IPS-20b (cell line): ENCODE data around the gene CAPN9.
"Not testable (repeated sequence)": the region's sequence is repeated elsewhere in the genome, so short reads cannot be mapped to it uniquely, and the experiment has no call there.

Source experiments
- H3K27ac ChIP-seq: one replicate; pipeline ENCODE4 v1.5.1; 2013; ENCODE audit warnings: low read length
- H3K27me3 ChIP-seq: 2 replicates; pipeline ENCODE4 v1.6.1; 2013; ENCODE audit warnings: mild to moderate bottlenecking, low read length, inconsistent platforms; ENCODE audit not compliant: insufficient read depth
- H3K36me3 ChIP-seq: 2 replicates; pipeline ENCODE4 v1.6.1; 2013; ENCODE audit warnings: low read depth, mild to moderate bottlenecking, inconsistent platforms, low read length, moderate library complexity; ENCODE audit not compliant: insufficient read depth
- H3K4me1 ChIP-seq: 2 replicates; pipeline ENCODE4 v1.6.1; 2013; ENCODE audit warnings: mild to moderate bottlenecking, control low read depth, inconsistent platforms, low read length, moderate library complexity; ENCODE audit not compliant: insufficient read depth
- H3K4me3 ChIP-seq: 2 replicates; pipeline ENCODE4 v1.5.1; 2013; ENCODE audit warnings: mild to moderate bottlenecking, low read length, inconsistent platforms
- H3K9ac ChIP-seq: 2 replicates; pipeline ENCODE4 v1.6.1; 2013; ENCODE audit warnings: low read depth, mild to moderate bottlenecking, inconsistent platforms, low read length, moderate library complexity
- H3K9me3 ChIP-seq: 2 replicates; pipeline ENCODE4 v1.6.1; 2013; ENCODE audit warnings: mild to moderate bottlenecking, low read depth, low read length, inconsistent platforms; ENCODE audit not compliant: insufficient read depth

Gene CAPN9

DNA sequence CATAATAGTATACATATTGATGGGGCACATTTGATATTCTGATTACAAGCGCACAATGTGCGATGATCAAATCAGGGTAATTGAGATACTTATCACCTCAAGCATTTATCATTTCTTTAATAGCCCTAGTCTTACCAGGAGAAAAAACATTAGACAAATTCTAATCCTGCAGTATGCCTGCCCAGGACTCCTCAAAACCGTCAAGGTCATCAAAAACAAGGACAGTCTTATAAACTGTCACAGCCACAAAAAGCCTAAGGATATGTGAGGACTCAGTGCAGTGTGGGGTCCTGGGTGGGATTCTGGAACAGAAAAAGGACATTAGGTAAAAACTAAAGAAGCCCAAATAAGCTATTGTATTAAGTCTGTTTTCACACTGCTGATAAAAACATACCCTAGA is 19.1 kb downstream of the CAPN9 start:
- no peaks in the 10 kb centered on the region for H3K9me3 ChIP-seq
- H3K9ac ChIP-seq, result no peak overlapping the region
- no peaks in the 10 kb centered on the region for H3K27me3 ChIP-seq
- H3K36me3 ChIP-seq, result no peaks in the 10 kb centered on the region
- H3K27ac ChIP-seq, result no peak overlapping the region
- no peaks in the 10 kb centered on the region for H3K4me1 ChIP-seq
- H3K4me3 ChIP-seq, result no peak overlapping the region

- not testable (repeated sequence) for H3K4me1 ChIP-seq, H3K9me3 ChIP-seq, H3K4me3 ChIP-seq, H3K27ac ChIP-seq, H3K36me3 ChIP-seq, H3K9ac ChIP-seq, H3K27me3 ChIP-seq
Observed at GRCh38 chr1:230767859-230768612, 20.8 kb downstream of the CAPN9 start.

DNA sequence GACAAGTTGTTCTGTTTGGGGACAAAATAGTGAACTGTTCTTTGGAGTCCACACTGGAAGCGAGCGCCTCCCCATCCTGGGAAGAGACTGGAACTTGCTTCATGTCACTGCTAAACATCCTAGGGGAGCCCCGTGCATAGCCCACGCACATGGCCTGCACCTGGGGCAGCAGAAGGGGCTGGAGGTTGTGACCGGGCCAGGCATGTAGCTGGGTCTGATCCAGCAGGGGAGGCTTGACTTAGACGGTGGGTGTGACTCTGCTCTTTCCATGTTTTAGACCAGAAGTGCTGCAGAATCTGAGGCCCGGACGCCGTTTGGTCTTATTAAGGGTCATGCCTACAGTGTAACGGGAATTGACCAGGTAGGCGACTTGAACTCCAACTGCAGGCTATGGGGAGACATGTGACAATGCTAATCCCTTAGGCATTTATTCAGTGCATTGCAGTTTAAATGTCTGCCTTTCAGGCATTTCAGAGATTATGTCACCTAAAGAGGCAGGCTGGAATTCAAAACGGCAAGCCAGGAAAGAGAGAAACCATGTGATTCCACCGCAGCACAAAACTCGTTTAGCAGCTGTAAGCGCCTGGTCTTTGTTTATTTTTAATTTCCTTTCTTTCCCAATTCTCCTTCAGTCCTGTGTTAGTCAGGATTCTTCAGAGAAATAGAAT is 21.8 kb downstream of the CAPN9 start:
- H3K36me3 ChIP-seq, result no peaks in the 10 kb centered on the region
- H3K27ac ChIP-seq, result no peak overlapping the region
- H3K4me1 ChIP-seq, result no peaks in the 10 kb centered on the region
- H3K9me3 ChIP-seq, result no peaks in the 10 kb centered on the region
- H3K9ac ChIP-seq, result no peak overlapping the region
- no peaks in the 10 kb centered on the region for H3K27me3 ChIP-seq
- H3K4me3 ChIP-seq, result no peak overlapping the region

DNA sequence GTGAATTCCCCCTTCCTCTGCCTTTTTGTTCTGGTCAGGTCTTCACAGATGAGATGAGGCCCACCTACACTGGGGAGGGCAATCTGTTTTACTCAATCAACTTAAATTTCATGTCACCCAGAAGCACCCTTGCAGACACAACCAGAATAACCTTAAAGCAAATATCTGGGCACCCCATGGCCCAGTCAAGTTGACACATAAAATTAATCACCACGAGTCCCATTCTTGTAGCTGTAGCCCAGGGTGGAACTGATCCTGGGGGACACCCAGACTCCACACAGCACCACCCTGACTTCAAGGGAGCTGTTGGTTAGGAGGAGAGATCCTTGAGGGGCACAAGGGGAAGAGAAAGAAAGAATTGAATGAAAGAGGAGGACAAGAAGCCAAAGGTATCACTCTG is 23.1 kb downstream of the CAPN9 start:
- Histone ChIP-seq H3K4me3 (no peak overlapping the region), H3K4me1 (no peaks in the 10 kb centered on the region), H3K36me3 (no peaks in the 10 kb centered on the region), H3K27me3 (no peaks in the 10 kb centered on the region; the same call in 1 of the 2 replicates), H3K9me3 (no peaks in the 10 kb centered on the region), H3K27ac (no peak overlapping the region), H3K9ac (no peak overlapping the region)

- Histone ChIP-seq H3K9me3 (no peaks in the 10 kb centered on the region), H3K36me3 (no peaks in the 10 kb centered on the region), H3K27me3 (peaks cover 2% of the 10 kb centered on the region; the same call in 1 of the 2 replicates), H3K4me3 (no peak overlapping the region), H3K27ac (no peak overlapping the region), H3K9ac (no peak overlapping the region), H3K4me1 (no peaks in the 10 kb centered on the region)
Observed at GRCh38 chr1:230771773-230772354, 24.7 kb downstream of the CAPN9 start.

DNA sequence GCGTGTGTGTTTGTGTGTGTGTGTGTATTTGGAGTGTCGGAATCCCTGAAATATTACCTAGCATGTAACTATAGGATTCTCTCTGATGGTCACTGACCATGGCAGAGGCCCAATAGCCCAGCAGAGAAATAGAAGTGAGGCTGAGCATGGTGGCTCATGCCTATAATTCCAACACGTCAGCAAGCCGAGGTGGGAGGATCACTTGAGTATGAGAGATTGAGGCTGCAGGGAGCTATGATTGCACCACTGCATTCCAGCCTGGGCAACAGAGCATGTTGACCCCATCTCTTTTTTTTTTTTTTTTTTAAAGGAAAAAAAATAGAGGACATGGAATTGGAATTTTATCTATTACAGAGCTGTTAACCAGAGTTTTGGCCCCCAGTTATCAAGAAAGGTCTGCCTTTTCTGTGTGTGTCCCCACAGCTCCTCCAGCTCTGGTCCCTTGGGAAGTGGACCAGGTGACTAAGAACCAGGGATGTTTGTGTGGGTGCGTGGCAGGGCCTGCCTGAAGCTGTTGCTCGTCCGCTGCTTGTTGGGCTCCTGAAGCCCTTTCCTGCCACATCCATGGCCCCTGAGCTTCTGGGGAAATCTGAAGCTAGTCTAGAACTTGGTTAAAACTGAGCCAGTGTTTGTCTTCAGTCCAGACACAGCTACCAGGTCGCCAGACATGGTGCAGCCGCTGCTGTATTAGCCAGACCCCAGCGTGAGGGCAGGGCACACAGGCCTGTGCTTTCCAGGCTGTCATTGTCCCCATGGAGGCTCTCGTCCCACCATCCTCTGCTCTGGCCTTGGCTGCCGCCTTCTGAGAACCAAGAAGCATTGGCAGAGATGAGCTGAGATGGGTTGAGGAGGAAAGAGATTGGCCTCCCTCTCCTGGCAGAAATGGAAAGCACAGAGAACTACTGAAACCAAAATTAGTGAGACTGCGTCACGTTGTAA is 25.5 kb downstream of the CAPN9 start:
- Histone ChIP-seq H3K9ac (no peak overlapping the region), H3K36me3 (no peaks in the 10 kb centered on the region), H3K4me1 (no peaks in the 10 kb centered on the region)

DNA sequence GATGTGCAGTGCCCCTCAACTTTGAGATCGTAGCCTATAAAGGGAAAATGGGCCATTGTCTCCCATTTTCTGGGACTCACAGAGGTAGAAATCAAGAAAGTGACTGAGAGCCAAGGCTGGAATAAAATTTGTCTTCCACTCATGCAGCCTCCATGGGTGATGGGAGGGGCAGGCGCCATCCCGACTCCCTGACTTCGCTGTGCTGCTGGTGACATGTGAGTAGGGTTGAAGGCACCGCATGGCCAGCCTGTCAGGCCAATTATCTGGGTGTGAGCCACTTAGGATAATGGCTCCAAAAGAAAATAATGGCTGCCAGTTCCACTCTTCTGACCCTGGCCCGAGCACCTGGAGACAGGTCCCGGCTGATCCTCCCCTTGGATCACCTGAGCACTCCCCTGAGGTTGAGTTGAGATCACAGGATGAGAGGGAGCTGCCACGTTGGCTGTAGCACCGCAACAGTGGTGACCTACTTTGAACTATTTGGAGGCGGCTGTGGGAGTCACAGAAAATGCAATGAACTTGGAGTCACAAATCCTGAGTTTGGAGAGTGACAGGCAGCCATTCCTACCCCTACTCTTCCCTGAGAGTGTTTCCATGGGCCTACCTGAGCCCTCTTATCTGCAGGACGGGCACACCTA is 26.3 kb downstream of the CAPN9 start:
- Histone ChIP-seq H3K27me3 (peaks cover 19% of the 10 kb centered on the region), H3K36me3 (no peaks in the 10 kb centered on the region), H3K4me3 (no peak overlapping the region), H3K9me3 (no peaks in the 10 kb centered on the region; the same call in 1 of the 2 replicates), H3K27ac (no peak overlapping the region), H3K9ac (no peak overlapping the region), H3K4me1 (no peaks in the 10 kb centered on the region)

More for the DNA sequence above, 25.5 kb downstream of the CAPN9 start:
- H3K4me3 ChIP-seq, result no peak overlapping the region
- no peak overlapping the region for H3K27ac ChIP-seq
- H3K27me3 ChIP-seq, result peaks cover 11% of the 10 kb centered on the region
- H3K9me3 ChIP-seq, result no peaks in the 10 kb centered on the region

- no peaks in the 10 kb centered on the region for H3K36me3 ChIP-seq
- H3K4me1 ChIP-seq, result no peaks in the 10 kb centered on the region
- no peak overlapping the region for H3K27ac ChIP-seq
- H3K4me3 ChIP-seq, result no peak overlapping the region
- no peak overlapping the region for H3K9ac ChIP-seq
- peaks cover 62% of the 10 kb centered on the region for H3K27me3 ChIP-seq
- no peaks in the 10 kb centered on the region; the same call in 1 of the 2 replicates for H3K9me3 ChIP-seq
Observed at GRCh38 chr1:230778916-230779590, 31.9 kb downstream of the CAPN9 start.

- Histone ChIP-seq H3K9me3 (no peaks in the 10 kb centered on the region; the same call in 1 of the 2 replicates), H3K4me1 (peaks cover 9% of the 10 kb centered on the region), H3K27me3 (peaks cover 82% of the 10 kb centered on the region), H3K36me3 (no peaks in the 10 kb centered on the region), H3K4me3 (no peak overlapping the region), H3K27ac (no peak overlapping the region), H3K9ac (no peak overlapping the region)
Observed at GRCh38 chr1:230781131-230781530, 33.9 kb downstream of the CAPN9 start.

- no peaks in the 10 kb centered on the region for H3K36me3 ChIP-seq
- H3K9me3 ChIP-seq, result no peaks in the 10 kb centered on the region; the same call in 1 of the 2 replicates
- no peak overlapping the region for H3K27ac ChIP-seq
- H3K4me3 ChIP-seq, result no peak overlapping the region
- no peak overlapping the region for H3K9ac ChIP-seq
- peaks cover 11% of the 10 kb centered on the region for H3K4me1 ChIP-seq
- peaks cover 87% of the 10 kb centered on the region for H3K27me3 ChIP-seq
Observed at GRCh38 chr1:230781594-230781993, 34.4 kb downstream of the CAPN9 start.
